KMS-11 (cell line): Measurements from ENCODE around the gene ARHGAP31.
A peak's percentile ranks its signal among the peaks of the same experiment; 100 is the strongest.

Experiments
- H2AFZ ChIP-seq: fragments of 200-600 bp; sonication (generic); 2 replicates; pipeline ENCODE4 v1.6.1; 2016; ENCODE audit warnings: antibody characterized with exemption, mixed run types, low read depth
- H3K27ac ChIP-seq: fragments of 200-600 bp; sonication (generic); 2 replicates; pipeline ENCODE4 v1.6.1; 2016; ENCODE audit warnings: mild to moderate bottlenecking, mixed run types
- H3K27me3 ChIP-seq: fragments of 200-600 bp; sonication (generic); 2 replicates; pipeline ENCODE4 v1.6.1; 2017; ENCODE audit warnings: mild to moderate bottlenecking, low read depth, mixed run types, moderate library complexity; ENCODE audit not compliant: insufficient read depth
- H3K36me3 ChIP-seq: fragments of 200-600 bp; sonication (generic); 2 replicates; pipeline ENCODE4 v1.6.1; 2017; ENCODE audit warnings: mild to moderate bottlenecking, mixed run types; ENCODE audit not compliant: insufficient read depth
- H3K4me1 ChIP-seq: fragments of 200-600 bp; sonication (generic); 2 replicates; pipeline ENCODE4 v1.6.1; 2016; ENCODE audit warnings: mild to moderate bottlenecking, low read depth, mixed run types; ENCODE audit not compliant: poor library complexity, severe bottlenecking
- H3K4me2 ChIP-seq: fragments of 200-600 bp; sonication (generic); 2 replicates; pipeline ENCODE4 v1.7.0; 2016; ENCODE audit warnings: mild to moderate bottlenecking, mixed run types
- H3K4me3 ChIP-seq: fragments of 200-600 bp; sonication (generic); IDR thresholded peaks from 2 replicates; pipeline ENCODE4 v1.6.1; 2017; ENCODE audit warnings: low read depth, low read length, mixed read lengths; ENCODE audit not compliant: insufficient read depth
- H3K79me2 ChIP-seq: fragments of 200-600 bp; sonication (generic); 2 replicates; pipeline ENCODE4 v1.6.1; 2016; ENCODE audit warnings: low read depth, mixed run types; ENCODE audit not compliant: insufficient read depth
- H3K9ac ChIP-seq: fragments of 200-600 bp; sonication (generic); 2 replicates; pipeline ENCODE4 v1.6.1; 2016; ENCODE audit warnings: mild to moderate bottlenecking, mixed run types
- H4K20me1 ChIP-seq: fragments of 200-600 bp; sonication (generic); 2 replicates; pipeline ENCODE4 v1.6.1; 2016; ENCODE audit warnings: mild to moderate bottlenecking, mixed run types; ENCODE audit not compliant: insufficient read depth
- TF ChIP-seq, protein P1 (sequence below): fragments of 200-600 bp; sonication (generic); conservative IDR thresholded peaks from 2 replicates; pipeline ENCODE4 v1.6.1; 2017; ENCODE audit warnings: low read depth, mild to moderate bottlenecking, antibody characterized with exemption, low read length, moderate library complexity, mixed read lengths

ARHGAP31 gene

DNA sequence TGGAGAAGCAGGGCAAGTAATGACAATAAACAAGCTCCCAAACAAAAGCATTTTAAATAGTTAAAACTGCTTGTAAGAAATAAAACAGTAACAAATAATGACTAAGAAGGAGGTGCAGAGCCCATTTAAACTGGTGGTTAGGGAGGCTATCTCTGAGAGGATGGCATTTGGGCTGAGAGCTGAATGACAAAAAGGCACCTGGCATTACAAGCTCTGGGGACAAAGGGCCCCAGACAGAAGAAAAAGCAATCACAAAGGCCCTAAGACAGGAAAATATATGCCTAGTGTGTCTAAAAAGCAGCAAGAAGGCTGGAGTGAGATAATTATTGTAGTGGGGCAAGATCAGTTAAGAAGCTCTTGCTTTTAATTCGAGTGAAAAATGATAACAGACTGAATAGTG is 159.6 kb downstream of the ARHGAP31 start:
- no peak overlapping the region for H3K4me2 ChIP-seq
- H4K20me1 ChIP-seq: no peaks in the 10 kb centered on the region
- H3K27ac ChIP-seq: no peak overlapping the region
- H2AFZ ChIP-seq: no peak overlapping the region
- TF ChIP-seq, protein P1, sequence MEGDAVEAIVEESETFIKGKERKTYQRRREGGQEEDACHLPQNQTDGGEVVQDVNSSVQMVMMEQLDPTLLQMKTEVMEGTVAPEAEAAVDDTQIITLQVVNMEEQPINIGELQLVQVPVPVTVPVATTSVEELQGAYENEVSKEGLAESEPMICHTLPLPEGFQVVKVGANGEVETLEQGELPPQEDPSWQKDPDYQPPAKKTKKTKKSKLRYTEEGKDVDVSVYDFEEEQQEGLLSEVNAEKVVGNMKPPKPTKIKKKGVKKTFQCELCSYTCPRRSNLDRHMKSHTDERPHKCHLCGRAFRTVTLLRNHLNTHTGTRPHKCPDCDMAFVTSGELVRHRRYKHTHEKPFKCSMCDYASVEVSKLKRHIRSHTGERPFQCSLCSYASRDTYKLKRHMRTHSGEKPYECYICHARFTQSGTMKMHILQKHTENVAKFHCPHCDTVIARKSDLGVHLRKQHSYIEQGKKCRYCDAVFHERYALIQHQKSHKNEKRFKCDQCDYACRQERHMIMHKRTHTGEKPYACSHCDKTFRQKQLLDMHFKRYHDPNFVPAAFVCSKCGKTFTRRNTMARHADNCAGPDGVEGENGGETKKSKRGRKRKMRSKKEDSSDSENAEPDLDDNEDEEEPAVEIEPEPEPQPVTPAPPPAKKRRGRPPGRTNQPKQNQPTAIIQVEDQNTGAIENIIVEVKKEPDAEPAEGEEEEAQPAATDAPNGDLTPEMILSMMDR: no peak
- no peaks in the 10 kb centered on the region for H3K27me3 ChIP-seq
- peaks cover 9% of the 10 kb centered on the region; the same call in 1 of the 2 replicates for H3K36me3 ChIP-seq
- H3K79me2 ChIP-seq: no peaks in the 10 kb centered on the region
- no peaks in the 10 kb centered on the region for H3K4me1 ChIP-seq
- no peak overlapping the region for H3K4me3 ChIP-seq
- no peak overlapping the region for H3K9ac ChIP-seq

DNA sequence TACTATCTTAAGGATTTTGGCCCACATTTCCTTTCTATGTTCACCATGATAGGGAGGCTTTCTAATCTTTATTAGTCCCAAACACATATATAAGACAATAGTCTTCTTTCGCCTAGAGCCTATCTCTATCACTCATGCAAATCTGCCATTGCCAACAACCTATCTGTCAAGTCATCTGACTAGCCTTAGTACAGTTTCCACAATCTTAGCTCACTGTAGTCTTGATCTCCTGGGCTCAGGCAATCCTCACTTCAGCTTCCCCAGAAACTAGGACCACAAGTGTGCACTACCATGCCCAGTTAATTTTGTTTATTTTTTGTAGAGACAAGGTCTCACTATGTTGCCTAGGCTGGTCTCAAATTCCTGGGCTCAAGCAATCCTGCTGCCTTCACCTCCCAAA is 162.3 kb downstream of the ARHGAP31 start:
- Histone ChIP-seq H3K4me2 (no peak overlapping the region), H3K79me2 (peaks cover 12% of the 10 kb centered on the region; the same call in 1 of the 2 replicates), H3K9ac (no peak overlapping the region), H3K27me3 (no peaks in the 10 kb centered on the region), H2AFZ (no peak overlapping the region), H3K4me3 (no peak overlapping the region), H3K36me3 (peaks cover 15% of the 10 kb centered on the region; the same call in 1 of the 2 replicates), H4K20me1 (no peaks in the 10 kb centered on the region), H3K27ac (no peak overlapping the region), H3K4me1 (peaks cover 17% of the 10 kb centered on the region)
- TF ChIP-seq, protein P1: no peak

DNA sequence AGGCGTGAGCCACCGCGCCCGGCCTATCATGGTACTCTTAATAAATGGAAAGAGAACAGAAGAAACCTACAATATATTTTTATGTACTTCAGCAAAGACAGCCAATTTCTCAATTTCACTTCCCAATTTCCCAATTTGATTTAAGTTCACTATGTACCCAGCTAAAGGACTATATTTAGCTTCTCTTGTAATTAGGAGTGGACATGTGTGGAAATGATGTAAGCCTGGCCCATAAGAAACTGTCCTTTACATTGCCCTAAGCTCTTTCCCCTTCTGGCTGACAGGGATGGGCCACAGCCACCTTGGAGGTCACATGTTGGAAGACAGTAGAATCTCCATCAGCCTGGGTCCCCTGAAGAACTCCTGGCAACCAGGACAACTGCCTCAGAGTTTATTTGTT is 163.1 kb downstream of the ARHGAP31 start:
- Histone ChIP-seq H3K36me3 (peaks cover 8% of the 10 kb centered on the region; the same call in 1 of the 2 replicates), H3K27ac (no peak overlapping the region), H4K20me1 (no peaks in the 10 kb centered on the region), H3K79me2 (peaks cover 20% of the 10 kb centered on the region), H3K4me3 (no peak overlapping the region), H2AFZ (no peak overlapping the region), H3K27me3 (no peaks in the 10 kb centered on the region), H3K4me2 (no peak overlapping the region), H3K9ac (no peak overlapping the region), H3K4me1 (peaks cover 24% of the 10 kb centered on the region)
- TF ChIP-seq, protein P1: no peak

DNA sequence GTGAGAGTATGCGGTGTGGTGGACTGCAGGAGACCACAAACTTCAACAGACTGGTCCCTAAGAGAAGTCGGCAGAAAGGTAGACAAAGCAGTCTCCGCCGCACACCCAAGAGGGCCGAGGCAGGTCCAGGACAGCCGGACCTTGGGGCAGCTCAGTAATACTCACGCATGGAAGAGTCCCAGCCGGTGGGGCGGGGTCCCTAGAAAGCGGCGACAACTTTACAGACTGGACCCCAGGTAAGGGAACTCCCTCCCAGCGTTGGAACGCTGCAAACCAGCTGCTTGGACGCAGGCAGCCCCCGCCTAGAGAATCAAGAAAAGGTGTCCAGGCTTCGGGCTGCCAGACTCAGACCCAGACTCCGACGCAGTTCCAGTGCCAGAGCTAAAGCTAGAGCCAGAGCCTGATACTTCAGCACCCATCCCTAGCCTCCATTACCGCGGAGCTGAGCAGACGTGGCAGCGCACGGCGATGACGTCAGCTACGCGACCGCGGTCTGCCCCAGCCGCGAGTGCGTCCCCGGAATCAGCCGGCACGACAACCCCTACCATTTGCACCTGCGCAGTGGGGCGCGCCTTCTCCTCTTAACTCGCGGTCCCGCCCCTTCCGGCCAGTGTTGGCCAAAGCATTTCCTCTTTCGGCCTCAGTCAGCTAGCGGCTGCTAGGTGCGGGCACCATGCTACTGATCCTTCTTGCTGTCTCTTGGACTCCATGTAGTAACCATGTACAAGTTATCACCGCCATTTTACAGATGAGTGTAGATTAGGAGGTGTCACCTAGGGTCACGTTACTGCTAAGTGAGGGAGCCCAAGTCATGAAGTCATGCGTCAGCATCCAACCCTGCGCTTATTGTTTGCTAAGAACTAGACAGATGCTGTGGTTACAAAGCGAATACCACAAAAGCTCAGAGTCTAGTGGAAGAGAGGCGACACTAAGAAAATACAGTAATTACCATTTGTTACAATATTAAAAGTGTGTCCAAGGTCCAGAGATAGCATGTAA is 169.3 kb downstream of the ARHGAP31 start, which contains the start of gene TMEM39A:
TMEM39A (minus strand) TSS at position 445 of the 999 bp plus-strand sequence. CDS start 1,541 bp downstream, outside the sequence.
- Histone ChIP-seq H3K4me1 (peaks cover 51% of the 10 kb centered on the region), H3K27ac (peak within 1 kb of the TSS; percentile 95), H3K27me3 (no peaks in the 10 kb centered on the region), H4K20me1 (no peaks in the 10 kb centered on the region), H3K36me3 (peaks cover 6% of the 10 kb centered on the region; the same call in 1 of the 2 replicates), H3K9ac (peak within 1 kb of the TSS; percentile 92), H3K79me2 (peaks cover 29% of the 10 kb centered on the region), H2AFZ (peak within 1 kb of the TSS; percentile 57), H3K4me3 (peak within 1 kb of the TSS; percentile 96), H3K4me2 (peak within 1 kb of the TSS; percentile 93)
- TF ChIP-seq, protein P1: no peak; the same call in 1 of the 2 replicates
